Liver (tissue), 9 donors: Measurements from ENCODE around the gene ADISSP. TPM values are rescaled to one million over a fixed set of nuclear protein-coding genes. Genes with fewer than 3 reads are reported as not detected.

Source experiments
- DNase-seq: peaks from one replicate; pipeline ENCODE4 v3.0.0-alpha.2; 2017; ENCODE audit warnings: low spot score
- H3K27ac ChIP-seq, 2 donors: one replicate each; pipeline ENCODE4 v1.7.0; 2013; ENCODE audit warnings: inconsistent platforms in 2 of 2, low read length in 2 of 2, control low read depth in 1 of 2, low read depth in 1 of 2, mild to moderate bottlenecking in 1 of 2
- H3K27me3 ChIP-seq, 4 donors: one replicate each; pipeline versions ENCODE4 v1.6.1 to v1.7.0; 2013; ENCODE audit warnings: low read length in 3 of 4, inconsistent platforms in 1 of 4, mild to moderate bottlenecking in 1 of 4, moderate library complexity in 1 of 4; ENCODE audit not compliant: control insufficient read depth in 4 of 4, insufficient read depth in 4 of 4
- H3K36me3 ChIP-seq, 4 donors: one replicate each; pipeline versions ENCODE4 v1.6.1 to v1.7.0; 2013; ENCODE audit warnings: low read length in 3 of 4, mild to moderate bottlenecking in 3 of 4, low read depth in 1 of 4, moderate library complexity in 1 of 4; ENCODE audit not compliant: control insufficient read depth in 4 of 4, insufficient read depth in 3 of 4
- H3K4me1 ChIP-seq, 4 donors: one replicate each; pipeline versions ENCODE4 v1.6.1 to v1.7.0; 2013; ENCODE audit warnings: low read length in 3 of 4, mild to moderate bottlenecking in 3 of 4, moderate library complexity in 1 of 4; ENCODE audit not compliant: control insufficient read depth in 4 of 4, insufficient read depth in 4 of 4
- H3K4me3 ChIP-seq, 3 donors: one replicate each; pipeline versions ENCODE4 v1.6.1 to v1.7.0; 2013; ENCODE audit warnings: low read length in 3 of 3, control low read depth in 1 of 3, low read depth in 1 of 3, mild to moderate bottlenecking in 1 of 3
- H3K9ac ChIP-seq, 2 donors: one replicate each; pipeline ENCODE4 v1.7.0; 2013; ENCODE audit warnings: low read length in 2 of 2, mild to moderate bottlenecking in 2 of 2, moderate library complexity in 2 of 2, control low read depth in 1 of 2, low read depth in 1 of 2
- H3K9me3 ChIP-seq, 4 donors: one replicate each; pipeline versions ENCODE4 v1.6.1 to v1.7.0; 2013; ENCODE audit warnings: low read length in 3 of 4; ENCODE audit not compliant: control insufficient read depth in 4 of 4
- EGR1 ChIP-seq, 2 donors: IDR thresholded peaks; 2 replicates each; pipeline ENCODE4 v1.6.1; 2016 to 2018; ENCODE audit warnings: antibody characterized with exemption in 2 of 2, low read depth in 2 of 2
- FOXA1 ChIP-seq: IDR thresholded peaks from 2 replicates; pipeline ENCODE4 v1.6.1; 2016; ENCODE audit warnings: antibody characterized with exemption
- FOXA2 ChIP-seq: IDR thresholded peaks from 2 replicates; pipeline ENCODE4 v1.6.1; 2016; ENCODE audit warnings: antibody characterized with exemption
- GABPA ChIP-seq, 2 donors: IDR thresholded peaks in 1 of 2; conservative IDR thresholded peaks in 1 of 2; 2 replicates each; pipeline ENCODE4 v1.6.1; 2016; ENCODE audit warnings: antibody characterized with exemption in 2 of 2, mild to moderate bottlenecking in 1 of 2, moderate library complexity in 1 of 2
- HNF4A ChIP-seq, 2 donors: conservative IDR thresholded peaks; 2 replicates each; pipeline ENCODE4 v1.6.1; 2016; ENCODE audit warnings: antibody characterized with exemption in 2 of 2, mild to moderate bottlenecking in 2 of 2
- HNF4G ChIP-seq: IDR thresholded peaks from 2 replicates; pipeline ENCODE4 v1.6.1; 2016; ENCODE audit warnings: antibody characterized with exemption
- JUND ChIP-seq, 2 donors: IDR thresholded peaks; 2 replicates each; pipeline ENCODE4 v1.6.1; 2016; ENCODE audit warnings: antibody characterized with exemption in 2 of 2
- NR2F2 ChIP-seq: IDR thresholded peaks from 2 replicates; pipeline ENCODE4 v1.6.1; 2016; ENCODE audit warnings: antibody characterized with exemption
- RAD21 ChIP-seq, 2 donors: IDR thresholded peaks; 2 replicates each; pipeline ENCODE4 v1.6.1; 2016; ENCODE audit warnings: antibody characterized with exemption in 2 of 2, mild to moderate bottlenecking in 2 of 2
- RXRA ChIP-seq, 2 donors: IDR thresholded peaks; 2 replicates each; pipeline ENCODE4 v1.6.1; 2017 to 2018; ENCODE audit warnings: antibody characterized with exemption in 2 of 2, mild to moderate bottlenecking in 1 of 2
- TAF1 ChIP-seq: conservative IDR thresholded peaks from 2 replicates; pipeline ENCODE4 v1.6.1; 2016; ENCODE audit warnings: antibody characterized with exemption, mild to moderate bottlenecking
- YY1 ChIP-seq: IDR thresholded peaks from 2 replicates; pipeline ENCODE4 v1.6.1; 2016; ENCODE audit warnings: antibody characterized with exemption, mild to moderate bottlenecking
- WGBS: extraction: QIAGEN DNeasy Blood & Tissue Kit; methylation state at CpG from one replicate; pipeline ENCODE4 v1.1.7; 2013; 5-methylcytosine and 5-hydroxymethylcytosine counted together
- polyA plus RNA-seq, 2 donors: library from polyadenylated mRNA; stranded (reverse) in 1 of 2; unstranded in 1 of 2; fragments of 200-250 nt in 1 of 2; fragments of >200 nt in 1 of 2; fragmentation: Nextera tagmentation in 1 of 2; extraction: Ambion mirVana in 1 of 2; gene quantifications; one replicate each; pipeline versions ENCODE4 v1.2.1 to v1.2.3, GENCODE V29; 2013 to 2015
- total RNA-seq, 2 donors: library from RNA; depleted of rRNA; stranded (reverse); fragments of >200 nt; gene quantifications; one replicate each; pipeline ENCODE4 v1.2.3, GENCODE V29; 2014
- TF ChIP-seq, protein P1 (sequence below): IDR thresholded peaks from 2 replicates; pipeline ENCODE4 v1.6.1; 2016; ENCODE audit warnings: antibody characterized with exemption, mild to moderate bottlenecking
- TF ChIP-seq, protein P2 (sequence below): fragments of 150-350 bp; IDR thresholded peaks from 2 replicates; pipeline ENCODE4 v1.5.1; 2017; ENCODE audit warnings: improper control_type of control experiment, low read depth, low read length; ENCODE audit not compliant: missing input control
- TF ChIP-seq, protein P3 (sequence below): IDR thresholded peaks from 2 replicates; pipeline ENCODE4 v1.6.1; 2016; ENCODE audit warnings: antibody characterized with exemption
- TF ChIP-seq, protein P4 (sequence below): IDR thresholded peaks from 2 replicates; pipeline ENCODE4 v1.6.1; 2016; ENCODE audit warnings: antibody characterized with exemption
- donor health status: healthy.
- donor health status: healthy.
- donor health status: healthy.
- donor health status: healthy.
- donor health status: healthy.

Gene ADISSP
- total and polyA plus RNA-seq, 4 donors, result 3.8 to 27.3 (median 10.4) TPM

DNA sequence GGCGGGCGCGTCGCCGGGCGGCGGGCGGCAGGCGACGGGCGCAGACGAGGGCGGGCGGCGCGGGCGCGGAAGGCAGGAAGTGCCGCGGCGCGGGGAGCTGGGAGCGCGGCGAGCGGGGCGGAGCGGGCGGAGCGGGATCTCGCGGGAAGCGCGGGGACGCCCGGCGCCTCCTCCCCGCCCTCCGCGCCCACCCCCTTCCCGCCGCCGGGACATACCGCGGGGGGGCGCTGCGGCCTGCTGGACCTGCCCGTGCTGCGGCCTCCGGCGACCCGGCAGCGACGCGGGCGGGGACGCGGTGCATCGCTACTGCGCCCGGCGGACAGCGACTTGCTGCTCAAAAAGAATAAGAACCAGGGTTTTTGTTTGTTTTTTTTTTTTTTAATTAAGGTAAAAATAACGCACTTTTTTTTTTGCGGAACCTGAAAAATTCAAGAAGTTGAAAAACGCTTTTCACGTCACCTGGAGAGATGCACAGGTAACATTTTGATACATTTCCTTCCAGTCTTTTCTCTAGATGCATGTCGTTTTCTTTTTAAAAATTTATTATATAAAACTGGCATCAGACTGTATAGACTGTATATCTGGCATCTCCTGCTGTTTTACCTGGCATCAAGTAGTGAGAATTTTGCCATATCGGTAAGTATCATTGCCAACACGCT lies 19.2 kb upstream of the ADISSP start, which contains the start of gene CENPB:
CENPB (minus strand) TSS at position 76 of the 659 bp plus-strand sequence. CDS start 257 bp downstream, outside the sequence.
- Histone ChIP-seq H3K27ac (peak within 1 kb of the TSS; percentile 62 to 72), H3K4me3 (peak within 1 kb of the TSS; percentile 76 to 89 (median 80)), H3K9me3 (no peaks in the 10 kb centered on the region), H3K36me3 (peaks cover 0 to 5% (median 0%) of the 10 kb centered on the region in 4 donors), H3K9ac (peak within 1 kb of the TSS in 1 of 2 donors; percentile 76), H3K27me3 (no peaks in the 10 kb centered on the region), H3K4me1 (peaks cover 10 to 30% (median 19%) of the 10 kb centered on the region in 4 donors)
- TF ChIP-seq FOXA2 (no peak), GABPA (IDR thresholded peaks at IDR 0.05 in 1 of 2, conservative IDR thresholded peaks at IDR 0.05 in 1 of 2) (no peak), RAD21 (IDR thresholded peaks at IDR 0.05) (peak; percentile 68 to 75), HNF4G (no peak), HNF4A (conservative IDR thresholded peaks at IDR 0.05) (no peak), TAF1 (no peak)
- TF ChIP-seq, protein P1, sequence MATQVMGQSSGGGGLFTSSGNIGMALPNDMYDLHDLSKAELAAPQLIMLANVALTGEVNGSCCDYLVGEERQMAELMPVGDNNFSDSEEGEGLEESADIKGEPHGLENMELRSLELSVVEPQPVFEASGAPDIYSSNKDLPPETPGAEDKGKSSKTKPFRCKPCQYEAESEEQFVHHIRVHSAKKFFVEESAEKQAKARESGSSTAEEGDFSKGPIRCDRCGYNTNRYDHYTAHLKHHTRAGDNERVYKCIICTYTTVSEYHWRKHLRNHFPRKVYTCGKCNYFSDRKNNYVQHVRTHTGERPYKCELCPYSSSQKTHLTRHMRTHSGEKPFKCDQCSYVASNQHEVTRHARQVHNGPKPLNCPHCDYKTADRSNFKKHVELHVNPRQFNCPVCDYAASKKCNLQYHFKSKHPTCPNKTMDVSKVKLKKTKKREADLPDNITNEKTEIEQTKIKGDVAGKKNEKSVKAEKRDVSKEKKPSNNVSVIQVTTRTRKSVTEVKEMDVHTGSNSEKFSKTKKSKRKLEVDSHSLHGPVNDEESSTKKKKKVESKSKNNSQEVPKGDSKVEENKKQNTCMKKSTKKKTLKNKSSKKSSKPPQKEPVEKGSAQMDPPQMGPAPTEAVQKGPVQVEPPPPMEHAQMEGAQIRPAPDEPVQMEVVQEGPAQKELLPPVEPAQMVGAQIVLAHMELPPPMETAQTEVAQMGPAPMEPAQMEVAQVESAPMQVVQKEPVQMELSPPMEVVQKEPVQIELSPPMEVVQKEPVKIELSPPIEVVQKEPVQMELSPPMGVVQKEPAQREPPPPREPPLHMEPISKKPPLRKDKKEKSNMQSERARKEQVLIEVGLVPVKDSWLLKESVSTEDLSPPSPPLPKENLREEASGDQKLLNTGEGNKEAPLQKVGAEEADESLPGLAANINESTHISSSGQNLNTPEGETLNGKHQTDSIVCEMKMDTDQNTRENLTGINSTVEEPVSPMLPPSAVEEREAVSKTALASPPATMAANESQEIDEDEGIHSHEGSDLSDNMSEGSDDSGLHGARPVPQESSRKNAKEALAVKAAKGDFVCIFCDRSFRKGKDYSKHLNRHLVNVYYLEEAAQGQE, result peak; percentile 94
- TF ChIP-seq, protein P2, sequence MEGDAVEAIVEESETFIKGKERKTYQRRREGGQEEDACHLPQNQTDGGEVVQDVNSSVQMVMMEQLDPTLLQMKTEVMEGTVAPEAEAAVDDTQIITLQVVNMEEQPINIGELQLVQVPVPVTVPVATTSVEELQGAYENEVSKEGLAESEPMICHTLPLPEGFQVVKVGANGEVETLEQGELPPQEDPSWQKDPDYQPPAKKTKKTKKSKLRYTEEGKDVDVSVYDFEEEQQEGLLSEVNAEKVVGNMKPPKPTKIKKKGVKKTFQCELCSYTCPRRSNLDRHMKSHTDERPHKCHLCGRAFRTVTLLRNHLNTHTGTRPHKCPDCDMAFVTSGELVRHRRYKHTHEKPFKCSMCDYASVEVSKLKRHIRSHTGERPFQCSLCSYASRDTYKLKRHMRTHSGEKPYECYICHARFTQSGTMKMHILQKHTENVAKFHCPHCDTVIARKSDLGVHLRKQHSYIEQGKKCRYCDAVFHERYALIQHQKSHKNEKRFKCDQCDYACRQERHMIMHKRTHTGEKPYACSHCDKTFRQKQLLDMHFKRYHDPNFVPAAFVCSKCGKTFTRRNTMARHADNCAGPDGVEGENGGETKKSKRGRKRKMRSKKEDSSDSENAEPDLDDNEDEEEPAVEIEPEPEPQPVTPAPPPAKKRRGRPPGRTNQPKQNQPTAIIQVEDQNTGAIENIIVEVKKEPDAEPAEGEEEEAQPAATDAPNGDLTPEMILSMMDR, result peak; percentile 84
- DNase-seq, result peak; percentile 94
- 3% methylated on average over 70 of the region's 70 CpGs for WGBS

DNA sequence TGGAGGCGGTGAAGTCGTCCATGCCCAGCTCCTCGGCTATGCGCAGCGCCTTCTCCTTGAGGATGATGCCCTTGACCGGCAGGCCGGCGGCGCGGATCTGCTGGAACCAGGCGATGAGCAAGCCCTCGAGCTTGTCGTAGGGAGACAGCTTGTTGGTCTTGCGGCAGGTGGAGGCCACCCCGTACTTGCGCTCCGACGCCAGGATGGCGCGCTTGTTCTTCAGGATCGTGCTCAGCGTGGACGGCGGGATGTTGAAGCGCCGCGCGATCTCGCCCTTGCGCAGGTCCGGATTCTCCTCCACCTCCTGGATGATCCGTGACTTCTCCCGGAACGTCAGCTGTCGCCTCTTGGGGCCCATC lies 18.6 kb upstream of the ADISSP start:
- H3K9ac ChIP-seq, result no peak overlapping the region
- H3K4me1 ChIP-seq, result peaks cover 11 to 36% (median 25%) of the 10 kb centered on the region in 4 donors
- peak overlapping the region; percentile 62 to 72 for H3K27ac ChIP-seq
- peak; percentile 49 for DNase-seq
- H3K36me3 ChIP-seq, result peaks cover 0 to 5% (median 0%) of the 10 kb centered on the region in 4 donors
- WGBS, result 4% methylated on average over 35 of the region's 35 CpGs
- H3K4me3 ChIP-seq, result peak overlapping the region; percentile 76 to 89 (median 80)
- TF ChIP-seq NR2F2, result no peak
- no peak for TF ChIP-seq JUND (IDR thresholded peaks at IDR 0.05)
- no peak for TF ChIP-seq EGR1 (IDR thresholded peaks at IDR 0.05; ENCODE audit: low read depth in 2 of 2)
- TF ChIP-seq FOXA1, result no peak
- TF ChIP-seq HNF4A (conservative IDR thresholded peaks at IDR 0.05), result no peak
- TF ChIP-seq, protein P3, sequence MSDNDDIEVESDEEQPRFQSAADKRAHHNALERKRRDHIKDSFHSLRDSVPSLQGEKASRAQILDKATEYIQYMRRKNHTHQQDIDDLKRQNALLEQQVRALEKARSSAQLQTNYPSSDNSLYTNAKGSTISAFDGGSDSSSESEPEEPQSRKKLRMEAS, result no peak
- no peak for TF ChIP-seq HNF4G
- TF ChIP-seq, protein P4, sequence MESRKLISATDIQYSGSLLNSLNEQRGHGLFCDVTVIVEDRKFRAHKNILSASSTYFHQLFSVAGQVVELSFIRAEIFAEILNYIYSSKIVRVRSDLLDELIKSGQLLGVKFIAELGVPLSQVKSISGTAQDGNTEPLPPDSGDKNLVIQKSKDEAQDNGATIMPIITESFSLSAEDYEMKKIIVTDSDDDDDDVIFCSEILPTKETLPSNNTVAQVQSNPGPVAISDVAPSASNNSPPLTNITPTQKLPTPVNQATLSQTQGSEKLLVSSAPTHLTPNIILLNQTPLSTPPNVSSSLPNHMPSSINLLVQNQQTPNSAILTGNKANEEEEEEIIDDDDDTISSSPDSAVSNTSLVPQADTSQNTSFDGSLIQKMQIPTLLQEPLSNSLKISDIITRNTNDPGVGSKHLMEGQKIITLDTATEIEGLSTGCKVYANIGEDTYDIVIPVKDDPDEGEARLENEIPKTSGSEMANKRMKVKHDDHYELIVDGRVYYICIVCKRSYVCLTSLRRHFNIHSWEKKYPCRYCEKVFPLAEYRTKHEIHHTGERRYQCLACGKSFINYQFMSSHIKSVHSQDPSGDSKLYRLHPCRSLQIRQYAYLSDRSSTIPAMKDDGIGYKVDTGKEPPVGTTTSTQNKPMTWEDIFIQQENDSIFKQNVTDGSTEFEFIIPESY, result no peak
- no peak for TF ChIP-seq RAD21 (IDR thresholded peaks at IDR 0.05)
- no peak for TF ChIP-seq TAF1
- TF ChIP-seq GABPA (IDR thresholded peaks at IDR 0.05 in 1 of 2, conservative IDR thresholded peaks at IDR 0.05 in 1 of 2), result no peak
- no peak for TF ChIP-seq YY1
- TF ChIP-seq RXRA (IDR thresholded peaks at IDR 0.05), result no peak
- no peaks in the 10 kb centered on the region for H3K27me3 ChIP-seq
- no peaks in the 10 kb centered on the region for H3K9me3 ChIP-seq
